Hypothalamus (tissue), 51 donors: ENCODE results near the gene PACRG.

Experiments
- DNase-seq, 51 donors: peaks; one replicate each; lab custom pipeline; 2025; lab: John Stamatoyannopoulos, UW

Gene PACRG

GRCh38 chr6:163062790-163063189 is 335.0 kb downstream of the PACRG start:
- DNase-seq, result no peak

- no peak for DNase-seq
Observed at GRCh38 chr6:163063561-163063960, 335.8 kb downstream of the PACRG start.

GRCh38 chr6:163064397-163064796 is 336.6 kb downstream of the PACRG start:
- no peak for DNase-seq

- no peak for DNase-seq
Observed at GRCh38 chr6:163066200-163066599, 338.4 kb downstream of the PACRG start.

GRCh38 chr6:163077134-163077533 is 349.4 kb downstream of the PACRG start:
- no peak for DNase-seq

- no peak for DNase-seq
Observed at GRCh38 chr6:163078712-163079111, 350.9 kb downstream of the PACRG start.

- no peak for DNase-seq
Observed at GRCh38 chr6:163080228-163080627, 352.5 kb downstream of the PACRG start.

GRCh38 chr6:163083141-163083540 is 355.4 kb downstream of the PACRG start:
- no peak for DNase-seq

GRCh38 chr6:163085426-163085825 is 357.7 kb downstream of the PACRG start:
- DNase-seq, result no peak

GRCh38 chr6:163085861-163086623 is 358.3 kb downstream of the PACRG start:
- DNase-seq, result peak in 1 of 51 donors; percentile 2

- no peak for DNase-seq
Observed at GRCh38 chr6:163086624-163086920, 358.8 kb downstream of the PACRG start.

- DNase-seq, result no peak
Observed at GRCh38 chr6:163087981-163088380, 360.2 kb downstream of the PACRG start.

GRCh38 chr6:163092876-163093275 is 365.1 kb downstream of the PACRG start:
- peak in 13 of 51 donors; percentile 9 to 40 (median 24) for DNase-seq

- DNase-seq, result no peak
Observed at GRCh38 chr6:163094881-163095280, 367.1 kb downstream of the PACRG start.

- no peak for DNase-seq
Observed at GRCh38 chr6:163095401-163095800, 367.6 kb downstream of the PACRG start.

- DNase-seq, result peak in 8 of 51 donors; percentile 3 to 30 (median 14)
Observed at GRCh38 chr6:163098827-163099479, 371.2 kb downstream of the PACRG start.

GRCh38 chr6:163099621-163100171 is 371.9 kb downstream of the PACRG start:
- peak in 15 of 51 donors; percentile 5 to 44 (median 22) for DNase-seq

GRCh38 chr6:163100259-163100658 is 372.5 kb downstream of the PACRG start:
- no peak for DNase-seq

- DNase-seq, result no peak
Observed at GRCh38 chr6:163113358-163113962, 385.7 kb downstream of the PACRG start.

GRCh38 chr6:163118941-163119340 is 391.2 kb downstream of the PACRG start:
- DNase-seq, result no peak

GRCh38 chr6:163120223-163120622 is 392.4 kb downstream of the PACRG start:
- no peak for DNase-seq

GRCh38 chr6:163121270-163121669 is 393.5 kb downstream of the PACRG start:
- DNase-seq, result no peak
